ENCODE results near the gene VAV2. TPM values are rescaled to one million over a fixed set of nuclear protein-coding genes. Genes with fewer than 3 reads are reported as not detected.

The VAV2 gene
- total RNA-seq, 1 donor from 2014 or later, result 34.8 TPM

GRCh38 chr9:133953976-133954709 lies 38.0 kb downstream of the VAV2 start:
- no peak for ATAC-seq

DNA sequence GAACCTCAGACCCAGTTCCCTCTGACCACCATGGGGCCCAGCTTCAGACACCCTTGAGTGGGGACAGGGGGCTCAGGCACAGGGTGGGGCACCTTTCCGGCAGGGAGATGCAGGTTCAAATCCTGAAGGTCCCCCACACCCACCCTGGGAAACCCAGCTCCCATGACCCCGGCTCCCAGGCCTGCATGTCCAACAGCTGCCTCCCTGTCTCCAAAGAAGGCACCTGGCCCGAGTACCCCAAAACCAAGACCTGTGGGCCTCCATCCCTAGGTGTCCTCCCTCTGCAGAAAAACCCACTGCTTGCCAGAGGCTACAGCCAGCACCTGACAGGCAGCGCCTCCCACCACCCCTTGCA lies 38.5 kb downstream of the VAV2 start:
- ATAC-seq, result no peak
- DNase-seq (ENCODE audit: low spot score), result no peak

More at GRCh38 chr9:133953976-133954709, 38.0 kb downstream of the VAV2 start:
- DNase-seq (ENCODE audit: low spot score), result no peak

DNA sequence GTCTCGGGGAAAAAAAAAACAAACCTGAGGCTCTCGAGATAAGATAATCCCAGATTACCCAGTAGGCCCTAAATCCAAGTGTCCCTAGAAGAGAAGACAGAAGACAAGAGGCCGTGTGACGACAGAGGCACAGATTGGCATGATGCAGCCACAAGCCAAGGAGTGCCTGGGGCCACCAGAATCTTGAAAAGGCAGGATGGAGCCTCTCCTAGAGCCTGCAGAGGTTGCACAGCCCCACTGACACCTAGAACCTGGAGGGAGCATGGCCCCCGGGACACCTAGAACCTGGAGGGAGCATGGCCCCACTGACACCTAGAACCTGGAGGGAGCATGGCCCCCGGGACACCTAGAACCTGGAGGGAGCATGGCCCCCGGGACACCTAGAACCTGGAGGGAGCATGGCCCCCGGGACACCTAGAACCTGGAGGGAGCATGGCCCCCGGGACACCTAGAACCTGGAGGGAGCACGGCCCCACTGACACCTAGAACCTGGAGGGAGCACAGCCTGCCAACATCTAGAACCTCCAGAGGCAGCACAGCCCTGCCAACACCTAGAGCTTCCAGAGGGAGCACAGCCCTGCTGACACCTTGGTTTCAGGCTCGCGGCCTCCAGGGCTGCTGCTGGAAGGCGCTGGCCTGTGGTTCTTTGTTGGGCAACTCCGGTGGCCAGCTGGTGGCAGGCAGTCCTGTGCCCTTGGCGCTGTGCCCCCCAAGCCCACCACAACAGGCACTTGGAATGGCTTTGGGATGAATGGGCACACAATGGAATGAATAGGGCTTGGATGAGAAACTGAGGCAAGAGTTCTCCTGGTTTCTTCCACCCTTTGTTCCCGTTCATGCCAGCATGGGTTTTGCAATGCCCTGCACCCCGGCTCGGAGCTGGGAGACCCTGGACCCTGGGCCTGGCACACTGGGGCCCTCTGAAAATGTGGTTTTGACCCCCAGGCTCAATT lies 39.2 kb downstream of the VAV2 start:
- DNase-seq (ENCODE audit: low spot score) (no peak), ATAC-seq (peak; percentile 12)

DNA sequence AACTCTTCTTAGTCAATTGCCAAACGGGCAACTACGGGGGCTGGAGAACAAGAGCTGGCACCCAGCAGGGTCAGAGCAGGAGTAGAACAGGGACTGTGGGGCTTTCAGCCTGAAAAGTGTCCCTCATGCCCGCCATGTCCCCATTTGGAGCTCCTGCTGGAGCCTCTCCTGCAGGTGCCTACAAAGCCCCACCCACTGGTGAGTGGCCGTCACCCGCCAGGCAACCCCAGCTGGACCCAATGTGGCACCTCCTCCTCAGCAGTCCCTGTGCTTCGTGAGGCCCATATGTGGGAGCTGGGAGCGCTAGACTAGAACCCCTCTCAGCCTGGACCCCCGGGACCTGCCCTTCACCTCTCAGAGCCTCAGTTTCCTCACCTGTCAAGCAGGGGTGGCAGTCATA lies 40.9 kb downstream of the VAV2 start:
- ATAC-seq (no peak), DNase-seq (ENCODE audit: low spot score) (no peak)

- DNase-seq (ENCODE audit: low spot score) (no peak), ATAC-seq (no peak)
These were observed 41.5 kb downstream of the VAV2 start for GRCh38 chr9:133950629-133951111.

DNA sequence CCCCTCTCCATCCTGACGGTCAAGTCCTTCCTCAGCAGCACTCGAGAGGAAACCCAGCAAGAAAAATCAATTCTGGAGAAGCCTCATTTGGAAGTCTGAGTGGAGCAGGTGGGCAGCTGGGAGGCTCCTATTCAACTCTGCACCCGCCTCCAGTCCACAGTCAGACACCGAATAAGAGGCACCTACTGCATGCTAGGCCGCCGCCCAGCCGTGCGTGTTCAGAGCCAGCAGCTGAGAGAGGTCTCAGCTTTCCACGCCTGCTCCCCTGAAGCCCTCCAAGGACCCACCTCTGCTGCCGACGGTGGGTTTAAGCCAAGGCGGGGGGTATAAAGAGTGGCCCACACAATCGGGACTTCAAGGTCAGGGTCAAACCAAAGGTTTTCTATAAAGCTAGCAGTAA lies 41.9 kb downstream of the VAV2 start:
- ATAC-seq, result no peak
- no peak for DNase-seq (ENCODE audit: low spot score)

DNA sequence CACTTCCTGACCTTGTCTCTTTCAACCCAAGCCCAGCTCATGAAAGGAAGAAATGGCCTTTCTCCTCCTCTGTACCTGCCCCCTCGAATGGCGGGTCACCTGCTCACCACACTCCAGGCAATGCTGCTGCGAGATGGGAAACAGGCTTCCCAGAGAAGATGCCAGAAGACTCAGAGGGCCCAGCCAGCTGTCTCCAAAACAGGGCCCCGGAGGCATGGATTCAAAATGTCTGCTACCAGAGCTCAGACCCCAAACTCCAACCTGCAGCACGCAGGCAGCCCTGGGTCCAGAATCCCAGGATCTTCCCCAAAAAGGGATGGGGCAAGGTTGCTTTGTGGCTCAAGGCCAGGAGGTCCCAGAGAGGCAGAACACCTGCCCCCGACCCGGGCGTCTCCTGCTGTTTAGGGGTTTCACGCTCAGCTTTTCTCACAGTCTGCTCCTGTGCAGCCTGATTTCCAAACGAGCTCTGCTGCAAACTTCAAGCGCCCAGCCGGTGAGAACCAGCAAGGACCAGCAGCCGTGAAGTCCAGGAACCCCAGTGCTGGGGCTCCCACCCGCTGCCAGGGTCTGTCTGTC lies 42.5 kb downstream of the VAV2 start:
- DNase-seq (ENCODE audit: low spot score) (no peak), ATAC-seq (no peak)

GRCh38 chr9:133948561-133949485 lies 43.3 kb downstream of the VAV2 start:
- DNase-seq (ENCODE audit: low spot score) (no peak), ATAC-seq (no peak)

DNA sequence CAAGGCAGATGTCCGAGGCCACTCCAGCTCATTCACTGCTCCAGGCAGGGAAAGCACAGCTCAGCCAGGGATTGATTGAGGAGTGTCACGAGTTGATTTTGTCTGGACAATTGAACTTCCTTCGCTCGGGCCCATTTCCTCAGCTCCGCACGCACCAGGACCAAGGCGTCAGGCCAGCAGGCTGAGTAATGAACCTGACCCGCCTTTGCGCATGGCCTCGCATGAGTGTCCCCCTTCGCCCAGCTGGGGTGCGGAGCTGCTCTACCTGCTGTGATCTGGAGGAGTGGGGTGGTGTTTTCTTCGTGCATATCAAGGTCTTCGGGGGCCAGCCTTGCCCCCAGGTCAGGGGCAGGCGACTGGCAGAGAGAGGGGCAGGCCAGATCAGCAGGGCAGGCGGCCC lies 44.0 kb downstream of the VAV2 start:
- DNase-seq (ENCODE audit: low spot score) (no peak), ATAC-seq (peak; percentile 20)

DNA sequence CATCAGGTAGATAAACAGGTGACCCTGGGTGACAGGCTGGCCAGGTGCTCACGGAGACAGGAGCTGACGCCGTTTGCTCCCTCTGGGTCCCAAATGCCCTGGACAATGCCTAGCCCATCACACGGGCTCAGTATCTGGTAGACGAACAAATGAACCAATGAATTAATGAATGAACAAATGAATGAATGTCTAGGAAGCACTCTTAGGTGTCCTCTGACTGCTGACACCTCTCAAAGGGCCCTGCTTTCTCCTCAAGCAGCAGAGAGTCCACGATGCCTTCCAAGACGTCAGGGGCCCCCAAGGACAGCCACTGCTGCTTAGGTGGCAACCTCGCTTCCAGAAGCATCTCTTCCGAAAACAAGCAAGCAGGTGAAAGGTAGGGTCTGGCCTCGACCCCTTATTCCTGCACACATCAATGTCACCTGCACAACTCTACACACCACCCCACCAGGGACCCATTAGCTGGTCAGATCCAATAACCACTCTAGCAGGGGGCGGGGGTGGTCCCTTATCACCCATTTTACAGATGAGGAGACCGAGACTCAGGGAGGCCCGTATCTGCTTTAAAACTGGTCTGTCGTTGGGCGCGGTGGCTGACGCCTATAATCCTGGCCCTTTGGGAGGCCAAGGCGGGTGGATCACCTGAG lies 45.2 kb downstream of the VAV2 start:
- no peak for DNase-seq (ENCODE audit: low spot score)

DNA sequence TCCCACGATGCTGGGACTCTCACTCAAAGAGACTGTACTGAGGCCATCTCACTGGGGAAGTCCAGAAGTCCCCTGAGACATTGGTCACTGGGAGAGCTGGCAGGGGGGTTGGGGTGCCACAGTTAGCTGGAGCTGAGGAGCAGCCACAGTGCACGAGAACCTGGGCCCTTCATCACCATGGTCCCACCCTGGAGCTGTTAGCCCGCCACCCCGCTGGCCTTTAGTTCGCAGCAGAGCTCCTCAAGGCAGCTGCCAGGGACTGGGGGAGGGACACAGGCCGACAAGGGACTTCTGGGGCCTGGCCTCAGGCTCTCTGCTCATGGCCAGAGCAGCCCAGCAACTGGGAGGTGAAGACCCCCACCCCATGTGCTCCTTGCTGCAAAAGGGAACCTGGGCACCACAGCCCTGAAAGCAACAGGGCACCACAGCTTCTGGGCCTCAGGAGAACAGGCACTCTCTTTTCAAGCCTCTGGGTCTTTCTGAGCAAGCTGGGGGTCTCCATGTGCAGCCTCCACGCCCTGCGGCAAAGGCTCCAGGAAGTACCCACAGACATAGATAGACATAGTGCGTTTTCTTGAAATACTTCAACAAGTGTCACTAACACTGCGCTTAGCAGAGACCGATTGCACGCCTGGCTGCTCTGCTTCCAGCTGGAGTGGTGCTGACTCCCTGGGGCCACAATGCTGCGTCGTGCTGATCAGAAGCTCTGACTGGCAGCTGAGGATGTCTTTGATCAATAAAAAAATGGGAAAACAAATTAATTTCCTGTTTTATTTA lies 46.0 kb downstream of the VAV2 start:
- ATAC-seq (no peak), DNase-seq (ENCODE audit: low spot score) (no peak)

More for the DNA sequence above, 45.2 kb downstream of the VAV2 start:
- ATAC-seq, result no peak

DNA sequence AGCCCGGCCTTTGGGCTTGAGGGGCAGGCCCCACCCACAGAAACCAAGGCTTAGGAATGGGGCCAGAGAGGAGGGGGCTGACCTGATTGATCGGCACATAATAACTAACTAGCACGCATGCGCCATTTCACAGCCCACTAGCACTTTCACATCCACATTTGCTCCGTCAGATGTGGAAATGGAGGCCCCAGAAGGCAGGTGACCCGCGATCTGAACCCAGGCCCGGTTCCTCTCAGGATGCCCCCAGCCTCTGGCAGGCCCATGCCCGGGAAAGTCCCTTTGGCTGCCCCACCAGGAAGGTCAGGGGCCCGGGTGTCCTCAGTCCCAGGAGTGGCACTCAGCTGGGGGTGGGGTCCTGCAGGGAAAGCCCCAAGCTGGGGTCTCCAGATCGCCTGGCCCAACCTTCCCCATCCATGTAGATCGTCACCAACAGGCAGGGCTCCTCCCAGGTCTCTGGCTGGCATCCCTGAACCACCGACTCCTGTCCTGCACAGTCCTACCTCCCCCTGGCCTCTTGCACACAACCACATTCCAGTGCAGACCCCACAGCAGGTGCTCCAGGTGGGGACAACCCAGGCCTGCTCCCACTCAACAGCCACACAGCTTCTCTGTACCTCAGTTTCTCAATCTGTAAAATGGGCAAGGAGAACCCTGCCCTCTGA lies 46.7 kb downstream of the VAV2 start:
- no peak for DNase-seq (ENCODE audit: low spot score)
- no peak for ATAC-seq

- no peak for DNase-seq (ENCODE audit: low spot score)
- peak; percentile 5 for ATAC-seq
These were observed 47.4 kb downstream of the VAV2 start for GRCh38 chr9:133944746-133945135.

- peak; percentile 4 for ATAC-seq
- no peak for DNase-seq (ENCODE audit: low spot score)
These were observed 48.1 kb downstream of the VAV2 start for GRCh38 chr9:133943781-133944745.

GRCh38 chr9:133943036-133943780 lies 48.9 kb downstream of the VAV2 start:
- DNase-seq (ENCODE audit: low spot score) (no peak), ATAC-seq (no peak)

GRCh38 chr9:133942206-133942975 lies 49.7 kb downstream of the VAV2 start:
- DNase-seq (ENCODE audit: low spot score) (no peak), ATAC-seq (no peak)

Data from left lobe of liver (tissue), 2 donors.